Neural cell (in vitro differentiated cells): ENCODE results near the gene LRCH4. TPM values are rescaled to one million over a fixed set of nuclear protein-coding genes. Genes with fewer than 3 reads are reported as not detected.

Source experiments
- H2AFZ ChIP-seq: fragments of 200-600, 300-800 bp; sonication (generic), shearing (Covaris generic); 2 replicates; pipeline ENCODE4 v1.6.0; 2014; ENCODE audit warnings: low read depth, mild to moderate bottlenecking, antibody characterized with exemption, low read length, moderate library complexity
- H3F3A ChIP-seq: fragments of 200-600 bp; shearing (Covaris generic); 2 replicates; pipeline ENCODE4 v1.6.1; 2016; ENCODE audit warnings: mild to moderate bottlenecking, moderate library complexity, mixed read lengths, antibody characterized with exemption, low read length; ENCODE audit not compliant: insufficient read depth, poor library complexity, severe bottlenecking
- H3K27ac ChIP-seq: fragments of 200-600, 300-800 bp; sonication (generic), shearing (Covaris generic); 2 replicates; pipeline ENCODE4 v1.5.1; 2014; ENCODE audit warnings: mild to moderate bottlenecking, low read length, moderate library complexity
- H3K27me3 ChIP-seq: fragments of 300-800, 200-600 bp; sonication (generic), shearing (Covaris generic); 2 replicates; pipeline ENCODE4 v1.6.0; 2014; ENCODE audit warnings: mild to moderate bottlenecking, low read depth, low read length, moderate library complexity; ENCODE audit not compliant: insufficient read depth
- H3K36me3 ChIP-seq: fragments of 300-800, 200-600 bp; sonication (generic), shearing (Covaris generic); 2 replicates; pipeline ENCODE4 v1.5.1; 2014; ENCODE audit warnings: mild to moderate bottlenecking, antibody characterized with exemption, low read length, moderate library complexity; ENCODE audit not compliant: insufficient read depth
- H3K4me2 ChIP-seq: fragments of 300-800, 200-600 bp; sonication (generic), shearing (Covaris generic); 2 replicates; pipeline ENCODE4 v1.6.0; 2014; ENCODE audit warnings: mild to moderate bottlenecking, low read length
- H3K4me3 ChIP-seq: fragments of 300-800, 200-600 bp; sonication (generic), shearing (Covaris generic); 2 replicates; pipeline ENCODE4 v1.5.1; 2014; ENCODE audit warnings: mild to moderate bottlenecking, low read length, moderate library complexity
- H3K79me2 ChIP-seq: fragments of 200-600 bp; shearing (Covaris generic); replicated peaks from 2 replicates; pipeline ENCODE4 v1.6.0; 2014; ENCODE audit warnings: mild to moderate bottlenecking, low read length, moderate library complexity; ENCODE audit not compliant: insufficient read depth
- H3K9ac ChIP-seq: fragments of 300-800, 200-600 bp; sonication (generic), shearing (Covaris generic); 2 replicates; pipeline ENCODE4 v1.6.1; 2016; ENCODE audit warnings: mild to moderate bottlenecking, low read length, mixed read lengths
- H3K9me2 ChIP-seq: fragments of 200-600 bp; shearing (Covaris generic); 2 replicates; pipeline ENCODE4 v1.6.1; 2016; ENCODE audit warnings: mild to moderate bottlenecking, low read length, mixed read lengths; ENCODE audit not compliant: insufficient read depth
- H3K9me3 ChIP-seq: fragments of 200-600, 300-800 bp; sonication (generic), shearing (Covaris generic); 2 replicates; pipeline ENCODE4 v1.6.1; 2016; ENCODE audit warnings: mild to moderate bottlenecking, mixed run types, low read length, moderate library complexity, mixed read lengths
- H4K20me1 ChIP-seq: fragments of 200-600 bp; shearing (Covaris generic); 2 replicates; pipeline ENCODE4 v1.6.1; 2016; ENCODE audit warnings: mild to moderate bottlenecking, mixed run types; ENCODE audit not compliant: insufficient read depth
- EP300 ChIP-seq: fragments of 450-650 bp; conservative IDR thresholded peaks from 2 replicates; pipeline ENCODE4 v1.6.1; 2014; ENCODE audit warnings: antibody characterized with exemption, mild to moderate bottlenecking, moderate library complexity; ENCODE audit not compliant: poor library complexity, severe bottlenecking
- EZH2 ChIP-seq: fragments of 200-600, 300-800 bp; shearing (Covaris generic), sonication (generic); IDR thresholded peaks from 2 replicates; pipeline ENCODE4 v1.6.1; 2014; ENCODE audit warnings: antibody characterized with exemption, low read length, borderline replicate concordance, mild to moderate bottlenecking; ENCODE audit not compliant: insufficient read depth, poor library complexity, severe bottlenecking
- MXI1 ChIP-seq: fragments of 450-650 bp; conservative IDR thresholded peaks from 2 replicates; pipeline ENCODE4 v1.6.1; 2014; ENCODE audit warnings: antibody characterized with exemption, mild to moderate bottlenecking; ENCODE audit not compliant: poor library complexity, severe bottlenecking
- POLR2AphosphoS5 ChIP-seq: IDR thresholded peaks from 2 replicates; pipeline ENCODE4 v1.6.1; 2012
- RAD21 ChIP-seq: fragments of 450-650 bp; conservative IDR thresholded peaks from 2 replicates; pipeline ENCODE4 v1.6.1; 2014; ENCODE audit warnings: antibody characterized with exemption, mild to moderate bottlenecking, moderate library complexity
- SMC3 ChIP-seq: fragments of 450-650 bp; conservative IDR thresholded peaks from 2 replicates; pipeline ENCODE4 v1.6.1; 2014; ENCODE audit warnings: antibody characterized with exemption, mild to moderate bottlenecking, moderate library complexity; ENCODE audit not compliant: poor library complexity
- TAF1 ChIP-seq: IDR thresholded peaks from 2 replicates; pipeline ENCODE4 v1.6.1; 2012; ENCODE audit warnings: low read depth
- polyA plus RNA-seq: library from polyadenylated mRNA; depleted of rRNA; stranded (reverse); fragments of >200 nt; gene quantifications from 2 replicates; pipeline ENCODE4 v1.2.3, GENCODE V29; 2014
- TF ChIP-seq, protein P1 (sequence below): IDR thresholded peaks from 2 replicates; pipeline ENCODE4 v1.6.1; 2012; ENCODE audit warnings: borderline replicate concordance
- TF ChIP-seq, protein P2 (sequence below): fragments of 450-650 bp; IDR thresholded peaks from 2 replicates; pipeline ENCODE4 v1.5.1; 2014; ENCODE audit warnings: antibody characterized with exemption, mild to moderate bottlenecking, moderate library complexity; ENCODE audit not compliant: poor library complexity, severe bottlenecking

Gene LRCH4
- polyA plus RNA-seq, 1 donor from 2014 or later = 17.2 TPM

DNA sequence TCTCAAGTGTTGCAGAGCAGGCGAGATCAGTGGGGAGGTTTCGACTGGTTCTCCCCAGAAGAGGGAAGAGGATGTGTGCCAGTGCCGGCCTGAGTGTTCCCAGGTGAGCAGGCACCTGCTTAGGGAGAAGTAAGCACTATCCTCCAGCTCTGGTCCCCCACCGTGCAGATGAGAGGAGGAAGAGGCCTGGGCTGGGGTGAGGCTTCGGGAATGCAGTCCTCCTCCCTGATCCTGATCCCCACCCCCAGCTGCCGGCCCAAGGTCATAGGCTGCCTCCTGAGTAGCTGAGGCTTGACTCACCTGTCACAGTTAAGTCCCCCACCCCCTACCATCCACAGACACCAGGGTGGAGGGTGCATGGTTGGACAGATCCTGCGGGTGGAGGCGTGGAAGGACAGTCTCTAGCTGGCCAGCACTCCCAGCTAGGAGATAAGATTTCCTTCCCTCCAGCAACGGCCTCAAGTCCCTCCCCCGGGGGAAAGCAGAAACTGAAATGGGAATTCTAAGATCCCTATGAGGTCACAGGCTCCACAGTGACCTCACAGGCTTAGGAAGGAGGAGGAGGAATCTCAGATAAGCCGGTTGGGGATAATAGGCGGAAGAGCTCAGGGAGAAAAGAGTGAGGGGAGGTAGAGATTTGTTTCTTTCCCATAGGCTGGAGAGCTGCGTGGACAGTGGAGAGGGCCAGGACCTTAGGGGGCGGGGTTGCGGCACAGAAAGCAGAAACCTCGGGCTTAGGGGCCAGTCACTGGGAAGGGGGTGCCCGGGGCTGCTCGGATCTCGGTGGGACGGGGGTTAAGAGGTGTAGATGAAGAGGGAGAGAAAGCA, 1.0 kb downstream of the LRCH4 start:
- no peaks in the 10 kb centered on the region for H3K9me2 ChIP-seq
- H2AFZ ChIP-seq = peak overlapping the region; percentile 10
- peak overlapping the region; percentile 85 for H3K27ac ChIP-seq
- H3K36me3 ChIP-seq = no peaks in the 10 kb centered on the region
- H3K79me2 ChIP-seq = peaks cover 17% of the 10 kb centered on the region
- peak overlapping the region; percentile 99 for H3K4me3 ChIP-seq
- no peaks in the 10 kb centered on the region for H3K9me3 ChIP-seq
- H3K9ac ChIP-seq = peak overlapping the region; percentile 96
- no peaks in the 10 kb centered on the region for H3K27me3 ChIP-seq
- H3F3A ChIP-seq = no peaks in the 10 kb centered on the region
- peak overlapping the region; percentile 94 for H3K4me2 ChIP-seq
- TF ChIP-seq, protein P1, sequence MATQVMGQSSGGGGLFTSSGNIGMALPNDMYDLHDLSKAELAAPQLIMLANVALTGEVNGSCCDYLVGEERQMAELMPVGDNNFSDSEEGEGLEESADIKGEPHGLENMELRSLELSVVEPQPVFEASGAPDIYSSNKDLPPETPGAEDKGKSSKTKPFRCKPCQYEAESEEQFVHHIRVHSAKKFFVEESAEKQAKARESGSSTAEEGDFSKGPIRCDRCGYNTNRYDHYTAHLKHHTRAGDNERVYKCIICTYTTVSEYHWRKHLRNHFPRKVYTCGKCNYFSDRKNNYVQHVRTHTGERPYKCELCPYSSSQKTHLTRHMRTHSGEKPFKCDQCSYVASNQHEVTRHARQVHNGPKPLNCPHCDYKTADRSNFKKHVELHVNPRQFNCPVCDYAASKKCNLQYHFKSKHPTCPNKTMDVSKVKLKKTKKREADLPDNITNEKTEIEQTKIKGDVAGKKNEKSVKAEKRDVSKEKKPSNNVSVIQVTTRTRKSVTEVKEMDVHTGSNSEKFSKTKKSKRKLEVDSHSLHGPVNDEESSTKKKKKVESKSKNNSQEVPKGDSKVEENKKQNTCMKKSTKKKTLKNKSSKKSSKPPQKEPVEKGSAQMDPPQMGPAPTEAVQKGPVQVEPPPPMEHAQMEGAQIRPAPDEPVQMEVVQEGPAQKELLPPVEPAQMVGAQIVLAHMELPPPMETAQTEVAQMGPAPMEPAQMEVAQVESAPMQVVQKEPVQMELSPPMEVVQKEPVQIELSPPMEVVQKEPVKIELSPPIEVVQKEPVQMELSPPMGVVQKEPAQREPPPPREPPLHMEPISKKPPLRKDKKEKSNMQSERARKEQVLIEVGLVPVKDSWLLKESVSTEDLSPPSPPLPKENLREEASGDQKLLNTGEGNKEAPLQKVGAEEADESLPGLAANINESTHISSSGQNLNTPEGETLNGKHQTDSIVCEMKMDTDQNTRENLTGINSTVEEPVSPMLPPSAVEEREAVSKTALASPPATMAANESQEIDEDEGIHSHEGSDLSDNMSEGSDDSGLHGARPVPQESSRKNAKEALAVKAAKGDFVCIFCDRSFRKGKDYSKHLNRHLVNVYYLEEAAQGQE = no peak
- TF ChIP-seq POLR2AphosphoS5 = no peak
- no peak for TF ChIP-seq EP300
- TF ChIP-seq, protein P2, sequence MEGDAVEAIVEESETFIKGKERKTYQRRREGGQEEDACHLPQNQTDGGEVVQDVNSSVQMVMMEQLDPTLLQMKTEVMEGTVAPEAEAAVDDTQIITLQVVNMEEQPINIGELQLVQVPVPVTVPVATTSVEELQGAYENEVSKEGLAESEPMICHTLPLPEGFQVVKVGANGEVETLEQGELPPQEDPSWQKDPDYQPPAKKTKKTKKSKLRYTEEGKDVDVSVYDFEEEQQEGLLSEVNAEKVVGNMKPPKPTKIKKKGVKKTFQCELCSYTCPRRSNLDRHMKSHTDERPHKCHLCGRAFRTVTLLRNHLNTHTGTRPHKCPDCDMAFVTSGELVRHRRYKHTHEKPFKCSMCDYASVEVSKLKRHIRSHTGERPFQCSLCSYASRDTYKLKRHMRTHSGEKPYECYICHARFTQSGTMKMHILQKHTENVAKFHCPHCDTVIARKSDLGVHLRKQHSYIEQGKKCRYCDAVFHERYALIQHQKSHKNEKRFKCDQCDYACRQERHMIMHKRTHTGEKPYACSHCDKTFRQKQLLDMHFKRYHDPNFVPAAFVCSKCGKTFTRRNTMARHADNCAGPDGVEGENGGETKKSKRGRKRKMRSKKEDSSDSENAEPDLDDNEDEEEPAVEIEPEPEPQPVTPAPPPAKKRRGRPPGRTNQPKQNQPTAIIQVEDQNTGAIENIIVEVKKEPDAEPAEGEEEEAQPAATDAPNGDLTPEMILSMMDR = no peak
- no peak for TF ChIP-seq MXI1
- no peak for TF ChIP-seq EZH2
- TF ChIP-seq SMC3 = no peak
- no peak for TF ChIP-seq TAF1
- TF ChIP-seq RAD21 = no peak
- no peaks in the 10 kb centered on the region for H4K20me1 ChIP-seq

DNA sequence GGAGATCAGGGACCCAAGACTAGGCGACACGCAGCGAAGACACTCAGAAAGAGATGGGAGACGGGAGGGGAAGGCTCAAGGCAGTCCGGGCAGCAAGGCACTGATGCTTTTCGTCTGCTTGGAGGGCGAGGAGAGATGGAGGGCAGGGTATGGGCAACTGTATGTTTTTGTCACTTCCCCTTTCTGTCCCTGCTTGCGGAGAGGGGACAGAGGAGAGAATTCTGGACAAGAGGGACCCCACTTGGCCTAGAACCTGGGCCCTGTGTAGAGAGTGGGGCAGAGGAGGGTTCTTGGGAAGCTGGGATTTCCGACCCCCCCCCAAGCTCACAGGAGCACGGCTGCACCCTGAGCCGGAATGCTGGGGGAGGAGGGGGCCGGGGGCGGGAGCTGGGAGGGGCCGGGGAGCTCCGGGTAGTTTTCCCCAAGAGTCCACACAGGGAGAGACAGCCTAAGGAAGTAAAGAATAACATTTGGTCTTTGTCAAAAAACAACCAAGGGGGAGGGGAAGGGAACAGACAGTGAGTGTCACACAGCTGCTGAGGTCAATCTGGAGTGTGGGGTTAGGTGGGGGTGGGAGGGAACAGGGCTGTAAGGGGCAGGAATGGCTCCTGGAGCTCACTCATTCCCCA, 1.8 kb downstream of the LRCH4 start:
- TF ChIP-seq RAD21 (no peak), EP300 (no peak), SMC3 (no peak), EZH2 (no peak), MXI1 (no peak)
- Histone ChIP-seq H3K36me3 (no peaks in the 10 kb centered on the region), H3K27ac (no peak overlapping the region), H3K9me2 (no peaks in the 10 kb centered on the region), H2AFZ (no peak overlapping the region), H4K20me1 (no peaks in the 10 kb centered on the region), H3K4me3 (peak overlapping the region; percentile 99), H3K4me2 (no peak overlapping the region), H3K79me2 (peaks cover 17% of the 10 kb centered on the region), H3K9ac (peak overlapping the region; percentile 96), H3F3A (no peaks in the 10 kb centered on the region), H3K9me3 (no peaks in the 10 kb centered on the region), H3K27me3 (no peaks in the 10 kb centered on the region)
